A673 (cell line): ENCODE measurements around the gene BMP2K. TPM values are rescaled to one million over a fixed set of nuclear protein-coding genes. Genes with fewer than 3 reads are reported as not detected.

Source experiments
- BruUV-seq: library from RNA; stranded (reverse); fragments of 400-500 nt; replicated peaks from 2 replicates; lab custom pipeline; 2021; lab: Mats Ljungman, UMichigan
- CTCF ChIA-PET: fragments of 300-600 bp; sonication (Branson Sonifier 250); formaldehyde crosslinking; loops from one replicate; lab custom pipeline; 2022; ENCODE audit warnings: antibody characterized with exemption; lab: Charles Lee
- POLR2A ChIA-PET: fragments of 300-600 bp; sonication (Branson Sonifier 250); formaldehyde crosslinking; loops from one replicate; lab custom pipeline; 2022; ENCODE audit warnings: antibody characterized with exemption; ENCODE audit not compliant: low non-redundant PET; lab: Charles Lee
- DNase-seq: peaks from one replicate; pipeline ENCODE4 v3.0.0-alpha.2; 2015; ENCODE audit warnings: low spot score
- H3K27ac ChIP-seq: fragments of 200-600 bp; sonication (generic); 2 replicates; pipeline ENCODE4 v1.5.1; 2016; ENCODE audit warnings: mixed run types, low read depth, mild to moderate bottlenecking, mixed read lengths, antibody characterized with exemption, low read length; ENCODE audit not compliant: poor library complexity, severe bottlenecking
- H3K27me3 ChIP-seq: fragments of 200-600 bp; sonication (generic); replicated peaks from 2 replicates; pipeline ENCODE4 v1.6.1; 2017; ENCODE audit warnings: mixed run types, low read depth, mild to moderate bottlenecking, mixed read lengths, antibody characterized with exemption, low read length; ENCODE audit not compliant: insufficient read depth, poor library complexity
- H3K36me3 ChIP-seq: fragments of 200-600 bp; sonication (generic); 2 replicates; pipeline ENCODE4 v1.6.1; 2016; ENCODE audit warnings: mixed run types, mild to moderate bottlenecking, mixed read lengths, antibody characterized with exemption, low read length; ENCODE audit not compliant: insufficient read depth, poor library complexity, severe bottlenecking
- H3K4me1 ChIP-seq: fragments of 200-600 bp; sonication (generic); 2 replicates; pipeline ENCODE4 v1.6.1; 2017; ENCODE audit warnings: mixed run types, mild to moderate bottlenecking, mixed read lengths, antibody characterized with exemption, low read length; ENCODE audit not compliant: insufficient read depth, poor library complexity, severe bottlenecking
- H3K4me3 ChIP-seq: fragments of 200-600 bp; sonication (generic); 2 replicates; pipeline ENCODE4 v1.5.1; 2016; ENCODE audit warnings: low read depth, mixed run types, mild to moderate bottlenecking, mixed read lengths, low read length; ENCODE audit not compliant: poor library complexity, severe bottlenecking
- H3K9me3 ChIP-seq: fragments of 200-600 bp; sonication (generic); 2 replicates; pipeline ENCODE4 v1.6.1; 2016; ENCODE audit warnings: mixed run types, low read depth, mild to moderate bottlenecking, mixed read lengths, antibody characterized with exemption, low read length; ENCODE audit not compliant: poor library complexity, severe bottlenecking
- CTCF ChIP-seq: fragments of 300-800, 200-600 bp; sonication (generic); conservative IDR thresholded peaks from 2 replicates; pipeline ENCODE4 v1.5.1; 2017; ENCODE audit warnings: low read depth, mild to moderate bottlenecking, antibody characterized with exemption, low read length, moderate library complexity, mixed read lengths
- EZH2 ChIP-seq: fragments of 200-600 bp; sonication (generic); IDR thresholded peaks from 2 replicates; pipeline ENCODE4 v1.6.1; 2017; ENCODE audit warnings: borderline replicate concordance, low read depth, mild to moderate bottlenecking, mixed read lengths, antibody characterized with exemption, low read length; ENCODE audit not compliant: poor library complexity, severe bottlenecking
- intact Hi-C: fragments of 100-400 bp; cut with micrococcal nuclease; formaldehyde crosslinking; loops from one replicate; pipeline ENCODE4 v1.10.0; 2022; ENCODE audit not compliant: unreplicated experiment
- total RNA-seq: library from RNA; stranded (reverse); gene quantifications from 2 replicates; pipeline ENCODE4 v1.2.3, GENCODE V29; 2021

The BMP2K gene
- total RNA-seq, 1 experiment from 2014 or later, result 14.3 TPM

- no peak for DNase-seq
- Histone ChIP-seq H3K27me3 (no peaks in the 10 kb centered on the region), H3K4me1 (no peaks in the 10 kb centered on the region), H3K4me3 (no peak overlapping the region), H3K9me3 (no peaks in the 10 kb centered on the region), H3K27ac (no peak overlapping the region), H3K36me3 (no peaks in the 10 kb centered on the region)
- TF ChIP-seq EZH2 (no peak), CTCF (no peak)
- ChIA-PET POLR2A (no interaction called here), CTCF (no interaction called here)
- intact Hi-C loops, result no loop called here
- no TSS peak for BruUV-seq
Observed at GRCh38 chr4:78809295-78809694, 33.1 kb downstream of the BMP2K start.

- ChIA-PET POLR2A (no interaction called here), CTCF (no interaction called here)
- no TSS peak for BruUV-seq
- no peak for TF ChIP-seq EZH2
- no peak for TF ChIP-seq CTCF
- intact Hi-C loops, result no loop called here
- no peaks in the 10 kb centered on the region for H3K4me1 ChIP-seq
- H3K4me3 ChIP-seq, result no peak overlapping the region
- H3K9me3 ChIP-seq, result no peaks in the 10 kb centered on the region
- no peak for DNase-seq
- H3K27me3 ChIP-seq, result no peaks in the 10 kb centered on the region
- H3K27ac ChIP-seq, result no peak overlapping the region
- no peaks in the 10 kb centered on the region for H3K36me3 ChIP-seq
Observed at GRCh38 chr4:78809928-78810835, 34.0 kb downstream of the BMP2K start.

- Histone ChIP-seq H3K4me3 (no peak overlapping the region), H3K36me3 (no peaks in the 10 kb centered on the region), H3K27ac (no peak overlapping the region), H3K9me3 (no peaks in the 10 kb centered on the region), H3K27me3 (no peaks in the 10 kb centered on the region), H3K4me1 (no peaks in the 10 kb centered on the region)
- CTCF ChIA-PET, result no interaction called here
- no TSS peak for BruUV-seq
- TF ChIP-seq CTCF (no peak), EZH2 (no peak)
- intact Hi-C loops, result no loop called here
- POLR2A ChIA-PET, result no interaction called here
- DNase-seq, result no peak
Observed at GRCh38 chr4:78811034-78811433, 34.9 kb downstream of the BMP2K start.
